GM12878 (cell line): Measurements from ENCODE around the gene ELMOD2. TPM values are rescaled to one million over a fixed set of nuclear protein-coding genes. Genes with fewer than 3 reads are reported as not detected.

Experiments used
- ATAC-seq: fragments of 200-7000 bp; cut with Tn5 transposase; 3 replicates; pipeline ENCODE4 v1.9.1; 2020; ENCODE audit warnings: mild to moderate bottlenecking, moderate library complexity
- BruUV-seq: library from RNA; stranded (reverse); fragments of 400-500 nt; replicated peaks from 2 replicates; lab custom pipeline; 2021; lab: Mats Ljungman, UMichigan
- CTCF ChIA-PET: fragments of 300-600 bp; sonication (Branson Sonifier 250); formaldehyde crosslinking; extraction: SDS; loops from one replicate; lab custom pipeline; 2021; ENCODE audit warnings: inconsistent platforms; lab: Yijun Ruan, JAX
- POLR2A ChIA-PET: fragments of 350-600 bp; formaldehyde crosslinking; extraction: SDS; loops from one replicate; lab custom pipeline; 2021; ENCODE audit warnings: inconsistent platforms; lab: Charles Lee
- RAD21 ChIA-PET: fragments of 300-600 bp; sonication (Branson Sonifier 250); formaldehyde crosslinking; loops from one replicate; lab custom pipeline; 2023; ENCODE audit warnings: antibody characterized with exemption; ENCODE audit not compliant: unreplicated experiment; lab: Charles Lee
- SMC1A ChIA-PET: fragments of 300-600 bp; sonication (Branson Sonifier 250); formaldehyde crosslinking; loops from one replicate; lab custom pipeline; 2023; ENCODE audit not compliant: unreplicated experiment, uncharacterized antibody; lab: Charles Lee
- DNase-seq: peaks from one replicate; pipeline ENCODE4 v3.0.0-alpha.2; 2011; ENCODE audit warnings: low read depth, low spot score
- FAIRE-seq: peaks from 3 replicates; lab custom pipeline; 2011; peaks lifted over from hg19 to GRCh38; lab: Jason Lieb, UNC
- H2AFZ ChIP-seq: 2 replicates; pipeline ENCODE4 v1.6.0; 2011; ENCODE audit warnings: low read depth, low read length, control low read depth; ENCODE audit not compliant: control insufficient read depth
- H3K27ac ChIP-seq: 2 replicates; pipeline ENCODE4 v1.5.1; 2011; ENCODE audit warnings: control low read depth; ENCODE audit not compliant: control insufficient read depth, insufficient read depth
- H3K27me3 ChIP-seq, 2 experiments: replicated peaks in 1 of 2; 2 replicates each; pipeline versions ENCODE4 v1.6.0 to v1.6.1; 2011; ENCODE audit warnings: low read length in 1 of 2; ENCODE audit not compliant: control insufficient read depth in 2 of 2, insufficient read depth in 2 of 2
- H3K36me3 ChIP-seq, 2 experiments: 2 replicates each; pipeline ENCODE4 v1.5.1; 2011; ENCODE audit warnings: low read length in 1 of 2; ENCODE audit not compliant: control insufficient read depth in 2 of 2, insufficient read depth in 2 of 2
- H3K4me1 ChIP-seq: 2 replicates; pipeline ENCODE4 v1.6.1; 2011; ENCODE audit warnings: mild to moderate bottlenecking, low read length, moderate library complexity, mixed read lengths; ENCODE audit not compliant: control insufficient read depth, insufficient read depth
- H3K4me2 ChIP-seq: 2 replicates; pipeline ENCODE4 v1.6.0; 2011; ENCODE audit warnings: control low read depth; ENCODE audit not compliant: control insufficient read depth, insufficient read depth
- H3K4me3 ChIP-seq: fragments of 200-600 bp; sonication (generic); 2 replicates; pipeline ENCODE4 v1.5.1; 2016
- H3K79me2 ChIP-seq: 2 replicates; pipeline ENCODE4 v1.6.0; 2011; ENCODE audit warnings: low read length; ENCODE audit not compliant: control insufficient read depth, insufficient read depth
- H3K9ac ChIP-seq: 2 replicates; pipeline ENCODE4 v1.8.0; 2011; ENCODE audit warnings: low read length, control low read depth, mixed read lengths; ENCODE audit not compliant: control insufficient read depth, insufficient read depth
- H3K9me3 ChIP-seq: replicated peaks from 3 replicates; pipeline ENCODE4 v1.5.1; 2011; ENCODE audit warnings: mild to moderate bottlenecking, low read length; ENCODE audit not compliant: control insufficient read depth, insufficient read depth
- H4K20me1 ChIP-seq: 2 replicates; pipeline ENCODE4 v1.6.0; 2011; ENCODE audit not compliant: control insufficient read depth, insufficient read depth
- CEBPZ ChIP-seq: fragments of 150-350 bp; IDR thresholded peaks from 2 replicates; pipeline ENCODE4 v1.6.1; 2016; ENCODE audit warnings: low read depth, low read length
- JUNB ChIP-seq: IDR thresholded peaks from 2 replicates; pipeline ENCODE4 v1.6.1; 2016; ENCODE audit warnings: antibody characterized with exemption, mild to moderate bottlenecking
- MEF2A ChIP-seq: IDR thresholded peaks from 2 replicates; pipeline ENCODE4 v1.6.1; 2011; ENCODE audit warnings: low read depth, mild to moderate bottlenecking, low read length, moderate library complexity; ENCODE audit not compliant: insufficient read depth
- NBN ChIP-seq: fragments of 450-650 bp; IDR thresholded peaks from 2 replicates; pipeline ENCODE4 v1.6.1; 2016
- SKIL ChIP-seq: fragments of 450-650 bp; IDR thresholded peaks from 2 replicates; pipeline ENCODE4 v1.6.1; 2017; ENCODE audit warnings: mild to moderate bottlenecking, low read depth, inconsistent platforms; ENCODE audit not compliant: poor library complexity, severe bottlenecking
- SMARCA5 ChIP-seq: fragments of 450-650 bp; IDR thresholded peaks from 2 replicates; pipeline ENCODE4 v1.6.1; 2017; ENCODE audit warnings: mild to moderate bottlenecking
- YBX1 ChIP-seq: fragments of 450-650 bp; IDR thresholded peaks from 2 replicates; pipeline ENCODE4 v1.6.1; 2016; ENCODE audit warnings: antibody characterized with exemption
- WGBS: methylation state at CpG from one replicate; pipeline ENCODE4 v1.1.6; 2016; ENCODE audit warnings: low lambda C conversion rate; ENCODE audit not compliant: insufficient replicate concordance, insufficient coverage; ENCODE audit errors: missing lambda C conversion rate; 5-methylcytosine and 5-hydroxymethylcytosine counted together
- in situ Hi-C: fragments of 300-500 bp; cut with MboI; formaldehyde crosslinking; loops from 9 replicates; pipeline ENCODE4 v1.14.3; 2018; ENCODE audit warnings: mixed read lengths
- intact Hi-C: fragments of 100-400 bp; cut with micrococcal nuclease; formaldehyde crosslinking; loops from one replicate; pipeline ENCODE4 v1.14.2; 2022; ENCODE audit not compliant: unreplicated experiment
- polyA plus RNA-seq, 11 experiments: library from polyadenylated mRNA; depleted of rRNA in 4 of 11; unstranded in 6 of 11; stranded (reverse) in 5 of 11; fragments of >200 nt; fragmentation: Nextera tagmentation in 4 of 11; fragmentation: Illumina TruSeq in 1 of 11; extraction: Ambion mirVana in 4 of 11; extraction: Trizol in 1 of 11; gene quantifications; 1 replicate in 1 of 11; 2 replicates in 10 of 11; pipeline versions ENCODE4 v1.2.1 to v1.2.3, GENCODE V29; 2011 to 2016; ENCODE audit warnings: inconsistent platforms in 2 of 11, missing spikeins in 2 of 11, low read depth in 1 of 11
- total RNA-seq, 4 experiments: library from RNA; depleted of rRNA in 3 of 4; stranded (reverse); fragments of >200 nt in 3 of 4; fragmentation: Illumina TruSeq in 1 of 4; extraction: Trizol in 1 of 4; gene quantifications; 2 replicates each; pipeline versions ENCODE4 v1.2.1 to v1.2.3, GENCODE V29; 2013 to 2021

ELMOD2 gene
- total and polyA plus RNA-seq, 10 of the 15 experiments (the other 5 are each of a cell fraction or from before 2014, with no cell fraction given), result 6.5 to 16.7 (median 12.7) TPM

GRCh38 chr4:140571620-140572019 is 47.7 kb downstream of the ELMOD2 start:
- H3K27me3 ChIP-seq, result peaks cover 11 to 40% of the 10 kb centered on the region in 2 experiments
- H3K4me3 ChIP-seq, result no peak overlapping the region
- H4K20me1 ChIP-seq, result no peaks in the 10 kb centered on the region
- no peaks in the 10 kb centered on the region for H3K36me3 ChIP-seq
- SMC1A ChIA-PET, result no interaction called here
- H3K4me2 ChIP-seq, result no peak overlapping the region
- DNase-seq, result no peak
- H3K9ac ChIP-seq, result no peak overlapping the region
- FAIRE-seq, result no peak
- H3K4me1 ChIP-seq, result peaks cover 6% of the 10 kb centered on the region; the same call in 1 of the 2 replicates
- ATAC-seq, result no peak
- CTCF ChIA-PET, result no interaction called here
- POLR2A ChIA-PET, result no interaction called here
- TF ChIP-seq YBX1 (no peak), NBN (no peak), MEF2A (no peak), SMARCA5 (no peak), JUNB (no peak), CEBPZ (no peak), SKIL (no peak)
- no peak overlapping the region for H3K27ac ChIP-seq
- no peaks in the 10 kb centered on the region for H3K79me2 ChIP-seq
- in situ Hi-C loops (no loop called here), intact Hi-C loops (no loop called here)
- RAD21 ChIA-PET, result no interaction called here
- 0% methylated on average over 2 of the region's 2 CpGs for WGBS
- H2AFZ ChIP-seq, result no peak overlapping the region
- no TSS peak for BruUV-seq
- peaks cover 3% of the 10 kb centered on the region; the same call in 2 of the 3 replicates for H3K9me3 ChIP-seq
